Measurements from ENCODE around the gene FUT8. TPM values are rescaled to one million over a fixed set of nuclear protein-coding genes. Genes with fewer than 3 reads are reported as not detected.
A peak's percentile ranks its signal among the peaks of the same experiment; 100 is the strongest.

Gene FUT8
- total RNA-seq, 1 experiment from 2014 or later, result 42.3 TPM

- H3K9me3 ChIP-seq (ENCODE audit: control insufficient read depth in 1 of 2, insufficient read depth in 1 of 2, low read depth in 1 of 2, low read length in 2 of 2), result no peaks in the 10 kb centered on the region
- POLR2A ChIA-PET, result no interaction called here
- no peaks in the 10 kb centered on the region for H4K20me1 ChIP-seq (ENCODE audit: insufficient read depth)
- intact Hi-C loops (cut with micrococcal nuclease), result no loop called here
- no peak overlapping the region for H2AFZ ChIP-seq (ENCODE audit: low read depth, low read length, poor library complexity, severe bottlenecking)
- H3K79me2 ChIP-seq (ENCODE audit: insufficient read depth, low read length), result no peaks in the 10 kb centered on the region
- no peak overlapping the region for H3K27ac ChIP-seq (ENCODE audit: low read depth, low read length)
- H3K27me3 ChIP-seq (ENCODE audit: insufficient read depth, low read length), result no peaks in the 10 kb centered on the region
- BruUV-seq (replicated peaks), result no TSS peak
- no peaks in the 10 kb centered on the region for H3K9me2 ChIP-seq (ENCODE audit: insufficient read depth)
- no peak overlapping the region for H3K4me3 ChIP-seq (replicated peaks in 1 of 2; ENCODE audit: low read depth in 1 of 2, low read length in 2 of 2)
- TF ChIP-seq RAD21 (IDR thresholded peaks at IDR 0.05; ENCODE audit: low read depth), result no peak
- no peak for TF ChIP-seq ZBTB33 (IDR thresholded peaks at IDR 0.05; ENCODE audit: extremely low read depth, insufficient replicate concordance, low read length)
- no peak for TF ChIP-seq SP1 (IDR thresholded peaks at IDR 0.05; ENCODE audit: low read depth)
- no peak for TF ChIP-seq SIN3A (IDR thresholded peaks at IDR 0.05; ENCODE audit: low read depth)
- TF ChIP-seq REST (IDR thresholded peaks at IDR 0.05; ENCODE audit: low read depth), result no peak
- no peak for TF ChIP-seq MAX (IDR thresholded peaks at IDR 0.05)
- TF ChIP-seq EZH2 (IDR thresholded peaks at IDR 0.05), result no peak
- no peak for TF ChIP-seq SRF (IDR thresholded peaks at IDR 0.05; ENCODE audit: low read depth)
- TF ChIP-seq ZNF274 (IDR thresholded peaks at IDR 0.05; ENCODE audit: low read depth, low read length), result no peak
- no peak for TF ChIP-seq POLR2A (IDR thresholded peaks at IDR 0.05; ENCODE audit: borderline replicate concordance, extremely low read depth, insufficient read depth, insufficient read length)
- no peak for TF ChIP-seq TCF7L2 (IDR thresholded peaks at IDR 0.05; ENCODE audit: borderline replicate concordance, extremely low read depth, insufficient read depth, insufficient read length)
- peak overlapping the region; percentile 24 for H3K4me2 ChIP-seq (ENCODE audit: low read length)
- ATAC-seq (peak; percentile 78), DNase-seq (ENCODE audit: low read depth, low spot score) (peak; percentile 6)
- RAD21 ChIA-PET (ENCODE audit: low non-redundant PET in 1 of 2, low total read pairs in 2 of 2, uncharacterized antibody in 2 of 2, unreplicated experiment in 2 of 2), result no interaction called here
- CTCF ChIA-PET, result no interaction called here
- H3K36me3 ChIP-seq (ENCODE audit: control insufficient read depth in 1 of 2, insufficient read depth in 2 of 2, low read length in 2 of 2), result no peaks in the 10 kb centered on the region
- H3K9ac ChIP-seq (ENCODE audit: low read length), result no peak overlapping the region
- peaks cover 0 to 12% of the 10 kb centered on the region in 2 experiments; a peak in 2 of 4 replicates for H3K4me1 ChIP-seq (ENCODE audit: control insufficient read depth in 1 of 2, insufficient read depth in 2 of 2, low read length in 2 of 2)
These were observed 379.8 kb downstream of the FUT8 start for GRCh38 chr14:65792208-65792905.

MicroRNAs within 50 kb of the gene (microRNA counts, 767-probe panel; counts per million panel counts)
- microRNA hsa-miR-625-5p, result not detected

Small RNA genes within 50 kb of the gene (microRNA-seq; reads per million reads assigned to microRNA genes)
- gene MIR625 (ENCODE audit: borderline number of aligned reads), result 6.0 reads per million, percentile 15 among the genes with 10 or more reads in this experiment

Measured in HCT116 (cell line).